ENCODE measurements around the gene SOX1. TPM values are rescaled to one million over a fixed set of nuclear protein-coding genes. Genes with fewer than 3 reads are reported as not detected.

Gene SOX1
- not detected in 2 replicates for total RNA-seq (2022)
- Bru-seq, nascent RNA = not detected
- not detected for BruChase-seq, experiment 1, labeled RNA remaining after a 6-hour chase
- not detected for BruChase-seq, experiment 2, labeled RNA remaining after a 2-hour chase
- long read RNA-seq = 0 reads

- BruUV-seq (replicated peaks) = no TSS peak
- no peak within 1 kb of the TSS for H3K4me3 Mint-ChIP-seq (ENCODE audit: low read depth, unreplicated experiment)
- TF ChIP-seq CTCF (IDR thresholded peaks at IDR 0.05; ENCODE audit: unreplicated experiment) = no peak
- H3K9me3 Mint-ChIP-seq (ENCODE audit: low read depth, unreplicated experiment) = peaks cover 5% of the 10 kb centered on the region
- no peak for DNase-seq
- no peaks in the 10 kb centered on the region for H3K27me3 Mint-ChIP-seq (ENCODE audit: unreplicated experiment)
- intact Hi-C loops (cut with micrococcal nuclease; ENCODE audit: unreplicated experiment) = no loop called here
- no peaks in the 10 kb centered on the region for H3K36me3 Mint-ChIP-seq (ENCODE audit: insufficient read depth, unreplicated experiment)
- CTCF ChIA-PET = no interaction called here
- no peaks in the 10 kb centered on the region for H3K4me1 Mint-ChIP-seq (ENCODE audit: low read depth, unreplicated experiment)
- no peak within 1 kb of the TSS for H3K27ac Mint-ChIP-seq (ENCODE audit: unreplicated experiment)
Observed at GRCh38 chr13:112067116-112067741, at the start of gene SOX1. SOX1 (plus strand) TSS chr13:112067149; CDS start chr13:112067659, 510 bp downstream.

GRCh38 chr13:112024577-112024976, 42.4 kb upstream of the SOX1 start:
- Mint-ChIP-seq H3K9me3 (ENCODE audit: low read depth, unreplicated experiment) (peaks cover 5% of the 10 kb centered on the region), H3K36me3 (ENCODE audit: insufficient read depth, unreplicated experiment) (no peaks in the 10 kb centered on the region), H3K27me3 (ENCODE audit: unreplicated experiment) (no peaks in the 10 kb centered on the region), H3K4me3 (ENCODE audit: low read depth, unreplicated experiment) (no peak overlapping the region), H3K4me1 (ENCODE audit: low read depth, unreplicated experiment) (no peaks in the 10 kb centered on the region), H3K27ac (ENCODE audit: unreplicated experiment) (no peak overlapping the region)
- no peak for TF ChIP-seq CTCF (IDR thresholded peaks at IDR 0.05; ENCODE audit: unreplicated experiment)
- intact Hi-C loops (cut with micrococcal nuclease; ENCODE audit: unreplicated experiment) = no loop called here
- DNase-seq = no peak
- CTCF ChIA-PET = no interaction called here
- BruUV-seq (replicated peaks) = no TSS peak

GRCh38 chr13:112027250-112027649, 39.7 kb upstream of the SOX1 start:
- Mint-ChIP-seq H3K36me3 (ENCODE audit: insufficient read depth, unreplicated experiment) (no peaks in the 10 kb centered on the region), H3K9me3 (ENCODE audit: low read depth, unreplicated experiment) (peaks cover 10% of the 10 kb centered on the region), H3K4me3 (ENCODE audit: low read depth, unreplicated experiment) (no peak overlapping the region), H3K27ac (ENCODE audit: unreplicated experiment) (no peak overlapping the region), H3K4me1 (ENCODE audit: low read depth, unreplicated experiment) (no peaks in the 10 kb centered on the region), H3K27me3 (ENCODE audit: unreplicated experiment) (no peaks in the 10 kb centered on the region)
- CTCF ChIA-PET = no interaction called here
- intact Hi-C loops (cut with micrococcal nuclease; ENCODE audit: unreplicated experiment) = no loop called here
- TF ChIP-seq CTCF (IDR thresholded peaks at IDR 0.05; ENCODE audit: unreplicated experiment) = no peak
- no peak for DNase-seq
- no TSS peak for BruUV-seq (replicated peaks)

GRCh38 chr13:112028481-112028880, 38.5 kb upstream of the SOX1 start:
- Mint-ChIP-seq H3K4me1 (ENCODE audit: low read depth, unreplicated experiment) (no peaks in the 10 kb centered on the region), H3K27ac (ENCODE audit: unreplicated experiment) (no peak overlapping the region), H3K27me3 (ENCODE audit: unreplicated experiment) (no peaks in the 10 kb centered on the region), H3K9me3 (ENCODE audit: low read depth, unreplicated experiment) (peaks cover 11% of the 10 kb centered on the region), H3K4me3 (ENCODE audit: low read depth, unreplicated experiment) (no peak overlapping the region), H3K36me3 (ENCODE audit: insufficient read depth, unreplicated experiment) (no peaks in the 10 kb centered on the region)
- intact Hi-C loops (cut with micrococcal nuclease; ENCODE audit: unreplicated experiment) = no loop called here
- CTCF ChIA-PET = no interaction called here
- no peak for DNase-seq
- no TSS peak for BruUV-seq (replicated peaks)
- TF ChIP-seq CTCF (IDR thresholded peaks at IDR 0.05; ENCODE audit: unreplicated experiment) = no peak
